Neural progenitor cell (in vitro differentiated cells): ENCODE results near the gene GTF3C1. TPM values are rescaled to one million over a fixed set of nuclear protein-coding genes. Genes with fewer than 3 reads are reported as not detected.

Experiments
- DNase-seq: peaks from one replicate; pipeline ENCODE4 v3.0.0-alpha.2; 2016; ENCODE audit warnings: low spot score
- H2AFZ ChIP-seq: fragments of 200-600 bp; sonication (generic); replicated peaks from 2 replicates; pipeline ENCODE4 v1.6.1; 2016; ENCODE audit warnings: antibody characterized with exemption
- H3F3A ChIP-seq: fragments of 200-600 bp; sonication (generic); 2 replicates; pipeline ENCODE4 v1.6.1; 2016; ENCODE audit warnings: antibody characterized with exemption, low read depth
- H3K27ac ChIP-seq: fragments of 200-600 bp; sonication (generic); 2 replicates; pipeline ENCODE4 v1.5.1; 2016; ENCODE audit warnings: mild to moderate bottlenecking
- H3K27me3 ChIP-seq: fragments of 200-600 bp; sonication (generic); 2 replicates; pipeline ENCODE4 v1.6.1; 2016; ENCODE audit warnings: mild to moderate bottlenecking, moderate library complexity
- H3K36me3 ChIP-seq: fragments of 200-600 bp; sonication (generic); 2 replicates; pipeline ENCODE4 v1.5.1; 2016
- H3K4me1 ChIP-seq: fragments of 200-600 bp; sonication (generic); 2 replicates; pipeline ENCODE4 v1.6.1; 2016; ENCODE audit warnings: mixed run types
- H3K4me2 ChIP-seq: fragments of 200-600 bp; sonication (generic); 2 replicates; pipeline ENCODE4 v1.6.1; 2016
- H3K4me3 ChIP-seq: fragments of 200-600 bp; sonication (generic); 2 replicates; pipeline ENCODE4 v1.5.1; 2016
- H3K79me2 ChIP-seq: fragments of 200-600 bp; sonication (generic); 2 replicates; pipeline ENCODE4 v1.6.1; 2016; ENCODE audit warnings: low read depth
- H3K9ac ChIP-seq: fragments of 200-600 bp; sonication (generic); 2 replicates; pipeline ENCODE4 v1.6.1; 2016
- H3K9me3 ChIP-seq: fragments of 200-600 bp; sonication (generic); 2 replicates; pipeline ENCODE4 v1.5.1; 2016; ENCODE audit warnings: low read depth
- H4K20me1 ChIP-seq: fragments of 200-600 bp; sonication (generic); 2 replicates; pipeline ENCODE4 v1.6.1; 2016; ENCODE audit warnings: low read depth
- H3K27ac Mint-ChIP-seq: 3 replicates; pipeline ENCODE4 v1.8.0; 2021; ENCODE audit warnings: mixed read lengths
- H3K27me3 Mint-ChIP-seq: 2 replicates; pipeline ENCODE4 v1.8.0; 2022; ENCODE audit warnings: low read depth, mild to moderate bottlenecking, inconsistent platforms, moderate library complexity, mixed read lengths; ENCODE audit not compliant: insufficient read depth
- H3K36me3 Mint-ChIP-seq: 3 replicates; pipeline ENCODE4 v1.8.0; 2021; ENCODE audit warnings: mixed read lengths
- H3K4me1 Mint-ChIP-seq: 3 replicates; pipeline ENCODE4 v1.8.0; 2021; ENCODE audit warnings: mixed read lengths
- H3K4me3 Mint-ChIP-seq: 3 replicates; pipeline ENCODE4 v1.8.0; 2021; ENCODE audit warnings: mild to moderate bottlenecking, moderate library complexity, mixed read lengths
- H3K9me3 Mint-ChIP-seq: 3 replicates; pipeline ENCODE4 v1.8.0; 2020; ENCODE audit warnings: mixed read lengths
- EZH2 ChIP-seq: fragments of 200-600 bp; sonication (generic); IDR thresholded peaks from 2 replicates; pipeline ENCODE4 v1.6.1; 2017; ENCODE audit warnings: antibody characterized with exemption, mild to moderate bottlenecking, moderate library complexity
- EZH2phosphoT487 ChIP-seq: fragments of 200-600 bp; sonication (generic); IDR thresholded peaks from 2 replicates; pipeline ENCODE4 v1.6.1; 2017; ENCODE audit warnings: antibody characterized with exemption
- total RNA-seq: library from RNA; depleted of rRNA; stranded (reverse); fragments of >200 nt; gene quantifications from 2 replicates; pipeline ENCODE4 v1.2.3, GENCODE V29; 2015; ENCODE audit warnings: low replicate concordance
- TF ChIP-seq, protein P1 (sequence below): fragments of 200-600 bp; sonication (generic); IDR thresholded peaks from 2 replicates; pipeline ENCODE4 v1.5.1; 2017; ENCODE audit warnings: antibody characterized with exemption, mild to moderate bottlenecking

Gene GTF3C1
- total RNA-seq, 1 donor from 2014 or later = 60.9 TPM

- H3K36me3 Mint-ChIP-seq = peaks cover 15% of the 10 kb centered on the region
- no peaks in the 10 kb centered on the region for H3F3A ChIP-seq
- no peaks in the 10 kb centered on the region for H3K27me3 Mint-ChIP-seq
Observed at GRCh38 chr16:27588057-27588456, 38.3 kb upstream of the GTF3C1 start.

DNA sequence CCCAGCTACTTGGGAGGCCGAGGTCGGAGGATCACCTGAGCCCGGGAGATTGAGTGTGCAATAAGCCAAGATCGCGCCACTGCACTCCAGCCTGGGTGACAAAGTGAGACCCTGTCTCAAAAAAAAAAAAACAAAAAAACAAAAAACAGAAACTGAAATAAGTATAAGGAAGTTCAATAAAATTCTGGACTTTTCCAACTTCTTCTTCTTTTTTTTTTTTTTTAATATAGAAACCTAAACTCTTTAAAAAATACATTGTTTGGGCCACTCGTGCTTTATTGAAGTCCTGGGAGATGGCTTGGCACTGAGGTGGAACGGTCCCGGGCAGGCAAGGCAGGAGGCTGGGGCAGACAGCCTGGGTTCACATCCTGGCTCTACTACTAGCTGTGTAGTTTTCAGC is 37.0 kb upstream of the GTF3C1 start:
- H3K9ac ChIP-seq = no peak overlapping the region
- no peak overlapping the region for H2AFZ ChIP-seq
- H3F3A ChIP-seq = no peaks in the 10 kb centered on the region
- no peaks in the 10 kb centered on the region for H3K9me3 ChIP-seq
- no peak overlapping the region for H3K4me3 ChIP-seq
- peaks cover 2% of the 10 kb centered on the region for H3K27me3 Mint-ChIP-seq
- peaks cover 2% of the 10 kb centered on the region for H3K9me3 Mint-ChIP-seq
- no peak overlapping the region for H3K27ac Mint-ChIP-seq
- H3K4me1 ChIP-seq = peaks cover 11% of the 10 kb centered on the region
- H3K4me3 Mint-ChIP-seq = no peak overlapping the region
- no peaks in the 10 kb centered on the region for H3K79me2 ChIP-seq
- no peak for DNase-seq
- peaks cover 5% of the 10 kb centered on the region for H4K20me1 ChIP-seq
- H3K27me3 ChIP-seq = no peaks in the 10 kb centered on the region
- no peaks in the 10 kb centered on the region for H3K36me3 ChIP-seq
- TF ChIP-seq EZH2 (no peak), EZH2phosphoT487 (no peak)
- TF ChIP-seq, protein P1, sequence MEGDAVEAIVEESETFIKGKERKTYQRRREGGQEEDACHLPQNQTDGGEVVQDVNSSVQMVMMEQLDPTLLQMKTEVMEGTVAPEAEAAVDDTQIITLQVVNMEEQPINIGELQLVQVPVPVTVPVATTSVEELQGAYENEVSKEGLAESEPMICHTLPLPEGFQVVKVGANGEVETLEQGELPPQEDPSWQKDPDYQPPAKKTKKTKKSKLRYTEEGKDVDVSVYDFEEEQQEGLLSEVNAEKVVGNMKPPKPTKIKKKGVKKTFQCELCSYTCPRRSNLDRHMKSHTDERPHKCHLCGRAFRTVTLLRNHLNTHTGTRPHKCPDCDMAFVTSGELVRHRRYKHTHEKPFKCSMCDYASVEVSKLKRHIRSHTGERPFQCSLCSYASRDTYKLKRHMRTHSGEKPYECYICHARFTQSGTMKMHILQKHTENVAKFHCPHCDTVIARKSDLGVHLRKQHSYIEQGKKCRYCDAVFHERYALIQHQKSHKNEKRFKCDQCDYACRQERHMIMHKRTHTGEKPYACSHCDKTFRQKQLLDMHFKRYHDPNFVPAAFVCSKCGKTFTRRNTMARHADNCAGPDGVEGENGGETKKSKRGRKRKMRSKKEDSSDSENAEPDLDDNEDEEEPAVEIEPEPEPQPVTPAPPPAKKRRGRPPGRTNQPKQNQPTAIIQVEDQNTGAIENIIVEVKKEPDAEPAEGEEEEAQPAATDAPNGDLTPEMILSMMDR = no peak
- no peak overlapping the region for H3K4me2 ChIP-seq
- H3K27ac ChIP-seq = no peak overlapping the region
- H3K36me3 Mint-ChIP-seq = peaks cover 15% of the 10 kb centered on the region
- H3K4me1 Mint-ChIP-seq = peaks cover 10% of the 10 kb centered on the region

More at GRCh38 chr16:27588057-27588456, 38.3 kb upstream of the GTF3C1 start:
- no peak overlapping the region for H2AFZ ChIP-seq
- no peak overlapping the region for H3K4me3 ChIP-seq
- no peak for DNase-seq
- H3K9me3 ChIP-seq = no peaks in the 10 kb centered on the region
- no peak overlapping the region for H3K27ac ChIP-seq
- Mint-ChIP-seq H3K9me3 (peaks cover 2% of the 10 kb centered on the region), H3K27ac (no peak overlapping the region), H3K4me1 (peaks cover 2% of the 10 kb centered on the region), H3K4me3 (no peak overlapping the region)
- no peaks in the 10 kb centered on the region for H3K79me2 ChIP-seq
- peaks cover 1% of the 10 kb centered on the region for H3K4me1 ChIP-seq
- no peaks in the 10 kb centered on the region for H3K36me3 ChIP-seq
- H3K4me2 ChIP-seq = no peak overlapping the region
- no peaks in the 10 kb centered on the region for H3K27me3 ChIP-seq
- H4K20me1 ChIP-seq = peaks cover 2% of the 10 kb centered on the region
- no peak overlapping the region for H3K9ac ChIP-seq
- TF ChIP-seq EZH2phosphoT487 (no peak), EZH2 (no peak)
- TF ChIP-seq, protein P1 = no peak

DNA sequence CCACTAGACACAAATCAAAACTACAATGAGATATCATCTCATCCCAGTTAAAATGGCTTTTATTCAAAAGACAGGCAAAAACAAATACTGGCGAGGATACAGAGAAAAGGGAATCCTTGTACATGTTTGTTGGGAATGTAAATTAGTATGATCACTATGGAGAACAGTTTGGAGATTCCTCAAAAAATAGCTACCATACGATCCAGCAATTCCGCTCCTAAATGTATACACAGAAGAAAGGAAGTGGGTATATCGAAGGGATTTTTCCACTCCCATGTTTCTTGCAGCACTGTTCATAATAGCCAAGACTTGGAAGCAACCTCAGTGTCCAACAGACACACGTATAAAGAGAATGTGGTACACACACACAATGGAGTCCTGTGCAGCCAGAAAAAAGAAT is 35.5 kb upstream of the GTF3C1 start:
- no peak overlapping the region for H3K27ac ChIP-seq
- no peak overlapping the region for H3K9ac ChIP-seq
- H3K79me2 ChIP-seq = no peaks in the 10 kb centered on the region
- H3K27me3 Mint-ChIP-seq = peaks cover 2% of the 10 kb centered on the region
- TF ChIP-seq EZH2 (no peak), EZH2phosphoT487 (no peak)
- TF ChIP-seq, protein P1 = no peak
- H3K9me3 Mint-ChIP-seq = peaks cover 2% of the 10 kb centered on the region
- peaks cover 10% of the 10 kb centered on the region for H3K4me1 Mint-ChIP-seq
- no peak overlapping the region for H3K4me3 Mint-ChIP-seq
- no peaks in the 10 kb centered on the region for H3F3A ChIP-seq
- H2AFZ ChIP-seq = no peak overlapping the region
- no peaks in the 10 kb centered on the region for H3K9me3 ChIP-seq
- H3K27me3 ChIP-seq = no peaks in the 10 kb centered on the region
- H3K4me3 ChIP-seq = no peak overlapping the region
- no peak for DNase-seq
- H3K27ac Mint-ChIP-seq = no peak overlapping the region
- peaks cover 12% of the 10 kb centered on the region for H3K36me3 Mint-ChIP-seq
- peaks cover 11% of the 10 kb centered on the region for H3K4me1 ChIP-seq
- H4K20me1 ChIP-seq = peaks cover 8% of the 10 kb centered on the region
- no peak overlapping the region for H3K4me2 ChIP-seq
- H3K36me3 ChIP-seq = no peaks in the 10 kb centered on the region
